K562 (cell line): ENCODE results near the gene GLOD4. TPM values are rescaled to one million over a fixed set of nuclear protein-coding genes. Genes with fewer than 3 reads are reported as not detected.

Experiments used
- CREBBP ChIP-seq: IDR thresholded peaks from one replicate; pipeline ENCODE4 v1.6.1; 2012; ENCODE audit warnings: low read depth, mild to moderate bottlenecking, control low read depth, inconsistent platforms, low read length
- GMEB1 ChIP-seq: fragments of 250-450 bp; sonication (Bioruptor Pico); IDR thresholded peaks from 2 replicates; pipeline ENCODE4 v1.4.0; 2020; ENCODE audit warnings: mild to moderate bottlenecking
- MGA ChIP-seq: fragments of 450-650 bp; IDR thresholded peaks from 2 replicates; pipeline ENCODE4 v1.6.1; 2016; ENCODE audit warnings: mild to moderate bottlenecking, moderate library complexity
- RAD21 ChIP-seq, 2 experiments: fragments of 250-450 bp in 1 of 2; fragments of 450-650 bp in 1 of 2; sonication (Bioruptor Pico) in 1 of 2; formaldehyde crosslinking in 1 of 2; IDR thresholded peaks in 1 of 2; conservative IDR thresholded peaks in 1 of 2; 2 replicates each; pipeline versions ENCODE4 v1.4.0 to v1.8.0; 2020 to 2022; ENCODE audit warnings: mild to moderate bottlenecking in 2 of 2, moderate library complexity in 1 of 2
- RFX1 ChIP-seq: fragments of 450-650 bp; IDR thresholded peaks from 2 replicates; pipeline ENCODE4 v1.6.1; 2016; ENCODE audit warnings: mild to moderate bottlenecking, moderate library complexity
- TCF7 ChIP-seq: sonication (generic); IDR thresholded peaks from 2 replicates; pipeline ENCODE4 v1.6.1; 2016; ENCODE audit warnings: antibody characterized with exemption, borderline replicate concordance
- TFAM ChIP-seq: fragments of 250-450 bp; sonication (Bioruptor Pico); conservative IDR thresholded peaks from 2 replicates; pipeline ENCODE4 v1.5.0; 2021; ENCODE audit warnings: mild to moderate bottlenecking, moderate library complexity
- TGIF2 ChIP-seq: sonication (generic); formaldehyde crosslinking; IDR thresholded peaks from 2 replicates; pipeline ENCODE4 v1.8.1; 2022; ENCODE audit warnings: mild to moderate bottlenecking, missing genetic modification reagents, moderate library complexity
- VEZF1 ChIP-seq: fragments of 200-800 bp; sonication (Bioruptor generic); IDR thresholded peaks from 2 replicates; pipeline ENCODE4 v1.6.1; 2017; ENCODE audit warnings: missing genetic modification characterization, missing compliant biosample characterization
- ZFP30 ChIP-seq: fragments of 250-450 bp; sonication (Bioruptor Pico); IDR thresholded peaks from 2 replicates; pipeline ENCODE4 v1.8.0; 2022; ENCODE audit warnings: moderate library complexity, mild to moderate bottlenecking, inconsistent platforms, borderline replicate concordance
- ZNF3 ChIP-seq: fragments of 250-450 bp; sonication (Bioruptor Pico); IDR thresholded peaks from 2 replicates; pipeline ENCODE4 v1.5.0; 2021; ENCODE audit warnings: mild to moderate bottlenecking, moderate library complexity
- polyA plus RNA-seq, 8 experiments: library from polyadenylated mRNA; depleted of rRNA in 4 of 8; stranded (reverse) in 5 of 8; unstranded in 3 of 8; fragments of >200 nt; fragmentation: Nextera tagmentation in 2 of 8; fragmentation: Illumina TruSeq in 1 of 8; extraction: Ambion mirVana in 2 of 8; extraction: Trizol in 1 of 8; gene quantifications; 2 replicates each; pipeline versions ENCODE4 v1.2.1 to v1.2.3, GENCODE V29; 2011 to 2014; ENCODE audit warnings: inconsistent platforms in 1 of 8, missing spikeins in 1 of 8
- total RNA-seq, 7 experiments: library from RNA; depleted of rRNA in 6 of 7; stranded (reverse); fragments of >200 nt in 6 of 7; fragmentation: Illumina TruSeq in 2 of 7; extraction: Trizol in 2 of 7; gene quantifications; 2 replicates each; pipeline versions ENCODE4 v1.2.1 to v1.2.3, GENCODE V29; 2011 to 2021; ENCODE audit warnings: low replicate concordance in 1 of 7

GLOD4 gene
- total and polyA plus RNA-seq, 9 of the 15 experiments (the other 6 are each of a cell fraction or from before 2014, with no cell fraction given), result 52.0 to 109 (median 64.9) TPM

DNA sequence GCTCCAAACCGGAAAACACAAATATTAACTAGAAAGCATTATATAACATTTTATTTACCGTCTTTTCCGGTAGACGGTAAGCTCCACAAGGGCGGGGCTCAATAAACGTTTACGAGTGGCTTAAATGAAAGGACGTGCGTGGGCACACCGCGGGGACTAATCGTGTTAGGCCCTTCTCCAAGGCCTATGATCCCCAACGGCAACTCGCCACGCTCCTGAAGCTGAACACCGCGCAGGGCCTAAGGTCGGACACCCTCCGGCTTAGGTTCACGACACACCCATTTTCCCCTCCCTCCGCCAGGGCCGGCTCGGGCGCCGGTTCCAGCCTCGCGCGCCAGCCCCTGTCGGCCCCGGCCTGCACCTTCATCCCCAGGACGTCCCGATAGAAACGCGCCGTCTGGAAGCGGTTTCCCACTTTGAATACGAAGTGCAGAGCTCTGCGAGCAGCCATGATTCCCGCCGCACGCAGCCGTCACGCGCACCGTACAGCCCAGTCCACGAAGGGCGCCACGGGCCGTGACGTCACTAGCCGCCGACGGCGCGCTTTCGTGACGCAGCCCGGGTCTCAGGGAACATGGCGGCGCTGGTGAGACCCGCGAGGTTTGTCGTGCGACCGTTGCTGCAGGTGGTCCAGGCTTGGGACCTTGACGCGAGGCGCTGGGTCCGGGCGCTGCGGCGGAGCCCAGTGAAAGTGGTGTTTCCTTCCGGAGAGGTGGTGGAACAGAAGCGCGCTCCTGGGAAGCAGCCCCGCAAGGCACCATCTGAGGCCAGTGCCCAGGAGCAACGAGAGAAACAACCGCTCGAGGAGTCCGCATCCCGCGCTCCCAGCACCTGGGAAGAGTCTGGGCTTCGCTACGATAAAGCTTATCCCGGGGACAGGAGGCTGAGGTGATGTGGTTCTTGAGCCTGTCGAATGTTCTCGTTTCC lies at the start of gene GLOD4, which contains the start of gene MRM3 (continued):
- TF ChIP-seq TGIF2 (CRISPR knock-in tag) (0 out of 2 replicates have a peak, but pooled peaks have one; percentile 40), TCF7 (no peak), RFX1 (no peak), ZNF3 (CRISPR knock-in tag) (no peak), CREBBP (no peak), TFAM (CRISPR knock-in tag) (no peak), RAD21 (CRISPR knock-in tag; conservative IDR thresholded peaks at IDR 0.05 in 1 of 2, IDR thresholded peaks at IDR 0.05 in 1 of 2) (no peak), GMEB1 (CRISPR knock-in tag) (peak; percentile 87), ZFP30 (CRISPR knock-in tag) (no peak), MGA (peak; percentile 81), VEZF1 (no peak)
